ENCODE results near the gene LGI1.

Gene LGI1

DNA sequence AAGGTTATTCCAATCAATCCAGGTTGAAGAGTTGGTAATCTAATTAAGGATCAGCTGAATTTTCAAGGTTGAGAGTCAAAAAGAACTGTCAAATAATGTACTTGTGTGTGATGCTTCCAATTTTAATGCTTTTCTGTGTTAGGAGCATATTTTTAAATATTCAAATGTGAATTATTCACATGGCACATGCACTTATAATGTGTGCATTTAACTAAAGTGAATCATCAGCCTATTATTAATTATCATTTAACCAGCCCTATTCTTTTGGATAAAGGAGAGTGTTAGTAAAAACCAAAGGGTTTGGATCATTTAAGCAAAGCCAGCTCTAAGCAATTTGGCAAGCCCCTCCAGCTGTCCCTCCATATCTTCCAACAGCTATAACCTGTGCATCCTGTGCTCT is 11.2 kb downstream of the LGI1 start:
- TF ChIP-seq CTCF (conservative IDR thresholded peaks at IDR 0.05; ENCODE audit: control insufficient read depth, insufficient read depth, low read depth, low read length), result no peak
- DNase-seq (ENCODE audit: low read depth), result no peak
- H3K4me3 ChIP-seq (ENCODE audit: control insufficient read depth, low read depth, low read length), result no peak overlapping the region

GRCh38 chr10:93771354-93771753 is 13.6 kb downstream of the LGI1 start:
- no peak for TF ChIP-seq CTCF (conservative IDR thresholded peaks at IDR 0.05; ENCODE audit: control insufficient read depth, insufficient read depth, low read depth, low read length)
- no peak for DNase-seq (ENCODE audit: low read depth)
- H3K4me3 ChIP-seq (ENCODE audit: control insufficient read depth, low read depth, low read length), result no peak overlapping the region

DNA sequence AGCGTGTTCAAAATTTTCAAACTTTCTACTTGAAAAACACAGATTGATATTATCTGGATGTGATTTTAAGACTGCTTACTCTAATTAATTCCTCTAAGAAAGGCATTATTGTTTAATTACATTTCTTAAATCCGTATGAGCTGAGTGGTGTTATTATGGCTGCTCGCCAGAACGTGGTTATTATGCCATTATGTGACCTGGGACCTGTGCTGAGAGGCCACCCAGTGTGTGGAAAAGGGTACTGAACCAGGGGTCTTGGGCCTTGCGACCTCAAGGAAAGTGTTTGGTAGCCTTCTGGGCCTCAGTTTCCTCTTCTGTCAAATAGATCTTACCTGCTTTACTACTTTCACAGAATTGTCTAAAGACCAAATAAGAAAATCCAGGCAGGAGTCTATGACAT is 15.4 kb downstream of the LGI1 start:
- TF ChIP-seq CTCF (conservative IDR thresholded peaks at IDR 0.05; ENCODE audit: control insufficient read depth, insufficient read depth, low read depth, low read length), result no peak
- no peak overlapping the region for H3K4me3 ChIP-seq (ENCODE audit: control insufficient read depth, low read depth, low read length)
- DNase-seq (ENCODE audit: low read depth), result no peak

- DNase-seq (ENCODE audit: low read depth), result no peak
- H3K4me3 ChIP-seq (ENCODE audit: control insufficient read depth, low read depth, low read length), result no peak overlapping the region
- no peak for TF ChIP-seq CTCF (conservative IDR thresholded peaks at IDR 0.05; ENCODE audit: control insufficient read depth, insufficient read depth, low read depth, low read length)
These were observed 16.0 kb downstream of the LGI1 start for GRCh38 chr10:93773705-93774104.

GRCh38 chr10:93775356-93775755 is 17.6 kb downstream of the LGI1 start:
- no peak for TF ChIP-seq CTCF (conservative IDR thresholded peaks at IDR 0.05; ENCODE audit: control insufficient read depth, insufficient read depth, low read depth, low read length)
- DNase-seq (ENCODE audit: low read depth), result no peak
- no peak overlapping the region for H3K4me3 ChIP-seq (ENCODE audit: control insufficient read depth, low read depth, low read length)

DNA sequence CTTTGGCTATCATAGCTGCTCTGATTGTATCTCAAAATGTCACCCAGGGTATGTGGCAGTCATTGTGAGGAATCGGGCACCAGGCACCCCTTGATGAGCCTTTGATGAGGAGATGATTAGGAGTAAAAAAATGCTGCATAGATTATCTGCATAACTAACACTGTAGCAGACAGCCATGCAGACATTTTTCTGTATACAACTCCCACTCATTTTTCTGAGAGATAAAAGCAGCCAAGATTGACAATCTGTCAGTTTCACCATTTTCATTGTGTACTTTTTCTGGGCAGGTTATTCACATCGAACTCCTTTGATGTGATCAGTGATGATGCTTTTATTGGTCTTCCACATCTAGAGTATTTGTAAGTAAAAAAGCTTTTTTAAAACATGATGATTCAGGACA is 19.4 kb downstream of the LGI1 start:
- TF ChIP-seq CTCF (conservative IDR thresholded peaks at IDR 0.05; ENCODE audit: control insufficient read depth, insufficient read depth, low read depth, low read length), result no peak

GRCh38 chr10:93784059-93784458 is 26.3 kb downstream of the LGI1 start:
- DNase-seq (ENCODE audit: low read depth), result no peak
- no peak overlapping the region for H3K4me3 ChIP-seq (ENCODE audit: control insufficient read depth, low read depth, low read length)
- TF ChIP-seq CTCF (conservative IDR thresholded peaks at IDR 0.05; ENCODE audit: control insufficient read depth, insufficient read depth, low read depth, low read length), result no peak

More for the DNA sequence above, 19.4 kb downstream of the LGI1 start:
- no peak for DNase-seq (ENCODE audit: low read depth)
- no peak overlapping the region for H3K4me3 ChIP-seq (ENCODE audit: control insufficient read depth, low read depth, low read length)

All from fibroblast of mammary gland (primary cell).